ENCODE results near the gene AMY2A. TPM values are rescaled to one million over a fixed set of nuclear protein-coding genes. Genes with fewer than 3 reads are reported as not detected.
"Not testable (repeated sequence)": the region's sequence is repeated elsewhere in the genome, so short reads cannot be mapped to it uniquely, and the experiment has no call there.

Gene AMY2A
- total RNA-seq, result not detected

DNA sequence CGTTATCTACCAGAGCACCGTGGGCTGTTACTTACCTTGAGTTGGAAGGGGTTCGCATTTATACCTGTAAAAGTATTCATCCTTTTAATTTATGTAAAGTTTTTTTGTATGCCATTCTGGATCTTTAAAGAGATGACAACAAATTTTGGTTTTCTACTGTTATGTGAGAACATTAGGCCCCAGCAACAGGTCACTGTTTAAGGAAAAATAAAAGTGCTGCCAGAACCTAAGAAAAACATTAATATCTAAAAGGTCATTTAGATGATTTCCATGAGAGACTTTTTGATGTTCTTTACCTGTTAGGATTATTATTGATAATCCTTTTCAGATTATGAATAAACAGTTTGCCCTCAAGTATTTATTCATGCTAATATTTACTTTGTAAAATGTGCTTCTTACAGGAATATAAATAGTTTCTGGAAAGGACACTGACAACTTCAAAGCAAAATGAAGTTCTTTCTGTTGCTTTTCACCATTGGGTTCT lies at the start of gene AMY2A:
Gene AMY2A (plus strand): TSS at position 434 of the 484 bp plus-strand sequence. CDS start 14 bp downstream, at position 448.
- H3K4me3 ChIP-seq; H3K27ac ChIP-seq; H3K9me3 ChIP-seq; intact Hi-C loops (cut with DNase I; ENCODE audit: low total_unique reads); H3K36me3 ChIP-seq; in situ Hi-C loops (cut with MboI; ENCODE audit: low pct_ligation_motif_present in 1 of 4, low pct_unique_long_range_greater_than_20kb in 1 of 4, low sequenced_read_pairs in 3 of 4); H3K4me1 ChIP-seq; H3K27me3 ChIP-seq; DNase-seq: not testable (repeated sequence)
- WGBS, 2 donors (ENCODE audit: low coverage in 1 of 2), result 69 to 83% methylated on average over 3 of the region's 3 CpGs

DNA sequence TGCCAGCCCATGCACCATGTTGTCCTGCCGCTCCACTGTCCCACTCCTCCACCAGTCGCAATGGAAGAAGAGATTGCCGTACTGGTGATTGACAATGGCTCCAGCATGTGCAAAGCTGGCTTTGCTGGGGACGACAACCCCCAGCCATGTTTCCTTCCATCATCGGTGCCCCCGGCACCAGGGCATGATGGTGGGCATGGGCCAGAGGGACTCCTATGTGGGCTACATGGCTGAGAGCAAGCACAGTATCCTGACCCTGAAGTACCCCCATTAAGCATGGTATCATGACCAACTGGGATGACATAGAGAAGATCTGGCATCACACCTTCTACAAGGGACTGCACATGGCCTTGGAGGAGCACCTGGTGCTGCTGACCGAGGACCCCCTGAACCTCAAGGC lies 47.7 kb upstream of the AMY2A start:
- Histone ChIP-seq H3K27ac (no peak overlapping the region), H3K4me1 (no peaks in the 10 kb centered on the region), H3K27me3 (no peaks in the 10 kb centered on the region), H3K4me3 (no peak overlapping the region), H3K9me3 (no peaks in the 10 kb centered on the region), H3K36me3 (no peaks in the 10 kb centered on the region)
- intact Hi-C loops (cut with DNase I; ENCODE audit: low total_unique reads), result no loop called here
- 93 to 100% methylated on average over 2 to 6 of the region's 7 CpGs for WGBS, 2 donors (ENCODE audit: low coverage in 1 of 2)
- in situ Hi-C loops (cut with MboI; ENCODE audit: low pct_ligation_motif_present in 1 of 4, low pct_unique_long_range_greater_than_20kb in 1 of 4, low sequenced_read_pairs in 3 of 4), result no loop called here
- TF ChIP-seq CTCF (IDR thresholded peaks at IDR 0.05) (no peak), POLR2A (IDR thresholded peaks at IDR 0.05) (no peak), POLR2AphosphoS5 (IDR thresholded peaks at IDR 0.05) (no peak), EP300 (IDR thresholded peaks at IDR 0.05; ENCODE audit: low read depth) (no peak)
- no peak for DNase-seq

DNA sequence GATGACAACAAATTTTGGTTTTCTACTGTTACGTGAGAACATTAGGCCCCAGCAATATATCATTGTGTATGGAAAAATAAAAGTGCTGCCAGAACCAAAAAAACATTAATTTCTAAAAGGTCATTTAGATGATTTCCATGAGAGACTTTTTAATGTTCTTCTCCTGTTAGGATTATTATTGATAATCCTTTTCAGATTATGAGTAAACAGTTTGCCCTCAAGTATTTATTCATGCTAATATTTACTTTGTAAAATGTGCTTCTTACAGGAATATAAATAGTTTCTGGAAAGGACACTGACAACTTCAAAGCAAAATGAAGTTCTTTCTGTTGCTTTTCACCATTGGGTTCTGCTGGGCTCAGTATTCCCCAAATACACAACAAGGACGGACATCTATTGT lies 45.9 kb upstream of the AMY2A start, which contains the start of gene AMY2B:
Gene AMY2B (plus strand): TSS at position 301 of the 400 bp plus-strand sequence. CDS start 14 bp downstream, at position 315.
- in situ Hi-C loops (cut with MboI; ENCODE audit: low pct_ligation_motif_present in 1 of 4, low pct_unique_long_range_greater_than_20kb in 1 of 4, low sequenced_read_pairs in 3 of 4); H3K27ac ChIP-seq; DNase-seq; H3K9me3 ChIP-seq; intact Hi-C loops (cut with DNase I; ENCODE audit: low total_unique reads); H3K4me3 ChIP-seq; H3K27me3 ChIP-seq; H3K36me3 ChIP-seq; H3K4me1 ChIP-seq: not testable (repeated sequence)
- WGBS, 2 donors (ENCODE audit: low coverage in 1 of 2), result 93% methylated on average over 1 to 2 of the region's 2 CpGs

DNA sequence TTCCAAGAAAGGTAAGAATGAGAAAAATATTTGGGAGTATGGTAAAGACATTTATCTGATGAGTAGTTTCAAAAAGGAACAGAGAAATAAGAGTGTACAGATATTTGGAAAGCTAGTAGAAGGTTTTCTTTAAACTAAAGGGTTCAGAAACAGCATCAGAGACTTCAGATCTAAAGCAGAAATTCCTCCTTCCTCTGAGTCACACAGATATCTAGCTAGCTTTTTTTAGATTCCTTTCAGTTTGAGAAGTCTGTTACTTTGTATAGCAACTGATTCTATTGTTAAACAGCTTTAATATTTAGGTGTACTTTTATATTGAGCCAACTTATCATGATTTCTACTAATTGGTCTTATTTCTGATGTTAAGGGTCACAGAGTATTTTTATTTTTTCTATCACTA lies 41.2 kb upstream of the AMY2A start:
- Histone ChIP-seq H3K27ac (no peak overlapping the region), H3K4me1 (no peaks in the 10 kb centered on the region), H3K4me3 (no peak overlapping the region), H3K9me3 (no peaks in the 10 kb centered on the region), H3K27me3 (no peaks in the 10 kb centered on the region), H3K36me3 (peaks cover 0 to 4% (median 0%) of the 10 kb centered on the region in 4 donors)
- DNase-seq, result no peak
- TF ChIP-seq CTCF (IDR thresholded peaks at IDR 0.05), result no peak
- TF ChIP-seq EP300 (IDR thresholded peaks at IDR 0.05; ENCODE audit: low read depth), result no peak
- in situ Hi-C loops (cut with MboI; ENCODE audit: low pct_ligation_motif_present in 1 of 4, low pct_unique_long_range_greater_than_20kb in 1 of 4, low sequenced_read_pairs in 3 of 4) (no loop called here), intact Hi-C loops (cut with DNase I; ENCODE audit: low total_unique reads) (no loop called here)

- WGBS, 2 donors (ENCODE audit: low coverage in 1 of 2), result 93% methylated on average over 5 of the region's 5 CpGs; no CpG with 5 or more reads in 1 of the 2 donors
- H3K4me1 ChIP-seq; H3K27ac ChIP-seq; in situ Hi-C loops (cut with MboI; ENCODE audit: low pct_ligation_motif_present in 1 of 4, low pct_unique_long_range_greater_than_20kb in 1 of 4, low sequenced_read_pairs in 3 of 4); H3K9me3 ChIP-seq; intact Hi-C loops (cut with DNase I; ENCODE audit: low total_unique reads); H3K4me3 ChIP-seq; H3K36me3 ChIP-seq; H3K27me3 ChIP-seq; DNase-seq: not testable (repeated sequence)
Observed at GRCh38 chr1:103576784-103577183, 40.4 kb upstream of the AMY2A start.

GRCh38 chr1:103582464-103582863 lies 34.8 kb upstream of the AMY2A start:
- no peak overlapping the region for H3K27ac ChIP-seq
- H3K27me3 ChIP-seq, result no peaks in the 10 kb centered on the region
- DNase-seq, result no peak
- no peaks in the 10 kb centered on the region for H3K36me3 ChIP-seq
- no peak overlapping the region for H3K4me3 ChIP-seq
- in situ Hi-C loops (cut with MboI; ENCODE audit: low pct_ligation_motif_present in 1 of 4, low pct_unique_long_range_greater_than_20kb in 1 of 4, low sequenced_read_pairs in 3 of 4), result no loop called here
- 44 to 65% methylated on average over 1 of the region's 1 CpG for WGBS, 2 donors (ENCODE audit: low coverage in 1 of 2)
- intact Hi-C loops (cut with DNase I; ENCODE audit: low total_unique reads), result no loop called here
- no peak for TF ChIP-seq POLR2AphosphoS5 (IDR thresholded peaks at IDR 0.05)
- TF ChIP-seq POLR2A (IDR thresholded peaks at IDR 0.05), result no peak
- no peak for TF ChIP-seq EP300 (IDR thresholded peaks at IDR 0.05; ENCODE audit: low read depth)
- no peak for TF ChIP-seq CTCF (IDR thresholded peaks at IDR 0.05)
- H3K9me3 ChIP-seq, result no peaks in the 10 kb centered on the region
- H3K4me1 ChIP-seq, result no peaks in the 10 kb centered on the region

Measured in transverse colon (tissue), 4 donors.